Activated naive CD4-positive, alpha-beta T cell treated with anti-CD3 and anti-CD28 coated beads, Interleukin-2, amount 10 ng/mL, durations not matched to agents 7 days and 5 days (primary cell): ENCODE measurements around the gene RNF8.

Source experiments
- CTCF ChIA-PET: fragments of 350-600 bp; sonication (Branson Sonifier 250); formaldehyde crosslinking; loops from one replicate; lab custom pipeline; 2021; ENCODE audit warnings: antibody characterized with exemption; lab: Charles Lee
- DNase-seq: peaks from one replicate; pipeline ENCODE4 v3.0.0-alpha.2; 2020
- H3K27ac Mint-ChIP-seq: one replicate; pipeline ENCODE4 v1.8.0; 2021; ENCODE audit warnings: mild to moderate bottlenecking, moderate library complexity, mixed read lengths
- H3K27me3 Mint-ChIP-seq: one replicate; pipeline ENCODE4 v1.8.0; 2021; ENCODE audit warnings: mild to moderate bottlenecking, mixed read lengths
- H3K36me3 Mint-ChIP-seq: one replicate; pipeline ENCODE4 v1.8.0; 2021; ENCODE audit warnings: mixed read lengths
- H3K4me1 Mint-ChIP-seq: one replicate; pipeline ENCODE4 v1.8.0; 2021; ENCODE audit warnings: mixed read lengths
- H3K4me3 Mint-ChIP-seq: one replicate; pipeline ENCODE4 v1.8.0; 2021; ENCODE audit warnings: mild to moderate bottlenecking, moderate library complexity, mixed read lengths
- H3K9me3 Mint-ChIP-seq: one replicate; pipeline ENCODE4 v1.8.0; 2021; ENCODE audit warnings: mixed read lengths

The RNF8 gene

GRCh38 chr6:37406726-37407341, 53.1 kb downstream of the RNF8 start:
- no peaks in the 10 kb centered on the region for H3K4me1 Mint-ChIP-seq
- no peaks in the 10 kb centered on the region for H3K36me3 Mint-ChIP-seq
- H3K27me3 Mint-ChIP-seq, result peaks cover 11% of the 10 kb centered on the region
- CTCF ChIA-PET, result no interaction called here
- no peak overlapping the region for H3K4me3 Mint-ChIP-seq
- no peak for DNase-seq
- H3K27ac Mint-ChIP-seq, result no peak overlapping the region
- H3K9me3 Mint-ChIP-seq, result no peaks in the 10 kb centered on the region

GRCh38 chr6:37407948-37408347, 54.2 kb downstream of the RNF8 start:
- H3K4me1 Mint-ChIP-seq, result no peaks in the 10 kb centered on the region
- CTCF ChIA-PET, result no interaction called here
- DNase-seq, result no peak
- peaks cover 11% of the 10 kb centered on the region for H3K27me3 Mint-ChIP-seq
- no peaks in the 10 kb centered on the region for H3K36me3 Mint-ChIP-seq
- no peak overlapping the region for H3K4me3 Mint-ChIP-seq
- H3K27ac Mint-ChIP-seq, result no peak overlapping the region
- no peaks in the 10 kb centered on the region for H3K9me3 Mint-ChIP-seq

DNA sequence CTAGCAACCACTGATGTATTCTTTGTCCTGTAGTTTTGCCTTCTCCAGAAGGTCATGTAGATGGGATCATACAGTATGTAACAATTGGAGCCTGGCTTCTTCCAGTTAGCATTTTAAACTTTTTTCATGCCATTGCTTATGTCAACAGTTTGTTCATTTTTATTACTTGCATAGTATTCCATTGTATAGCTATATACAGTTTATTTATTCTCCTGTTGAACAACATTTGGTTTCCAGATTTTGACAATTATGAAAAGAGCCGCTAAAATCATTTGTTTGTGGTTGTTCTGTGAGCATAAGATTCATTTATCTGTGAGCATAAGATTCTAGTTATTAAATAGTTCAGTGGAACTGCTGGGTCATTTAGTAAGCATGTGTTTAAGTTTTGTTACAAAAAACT, 55.7 kb downstream of the RNF8 start:
- H3K36me3 Mint-ChIP-seq, result no peaks in the 10 kb centered on the region
- no peaks in the 10 kb centered on the region for H3K9me3 Mint-ChIP-seq
- H3K27me3 Mint-ChIP-seq, result peaks cover 12% of the 10 kb centered on the region
- no peak for DNase-seq
- no peak overlapping the region for H3K27ac Mint-ChIP-seq
- no peak overlapping the region for H3K4me3 Mint-ChIP-seq
- CTCF ChIA-PET, result no interaction called here
- H3K4me1 Mint-ChIP-seq, result no peaks in the 10 kb centered on the region

- Mint-ChIP-seq H3K4me1 (no peaks in the 10 kb centered on the region), H3K36me3 (no peaks in the 10 kb centered on the region), H3K27me3 (peaks cover 19% of the 10 kb centered on the region), H3K9me3 (no peaks in the 10 kb centered on the region), H3K27ac (no peak overlapping the region), H3K4me3 (no peak overlapping the region)
- CTCF ChIA-PET, result interaction anchor here (0.9 kb wide), 1 partner anchor 34 kb away, joined by 3 read pairs; no protein-coding TSS in a partner anchor
- DNase-seq, result no peak
Measured at GRCh38 chr6:37417393-37417792, 63.6 kb downstream of the RNF8 start.

DNA sequence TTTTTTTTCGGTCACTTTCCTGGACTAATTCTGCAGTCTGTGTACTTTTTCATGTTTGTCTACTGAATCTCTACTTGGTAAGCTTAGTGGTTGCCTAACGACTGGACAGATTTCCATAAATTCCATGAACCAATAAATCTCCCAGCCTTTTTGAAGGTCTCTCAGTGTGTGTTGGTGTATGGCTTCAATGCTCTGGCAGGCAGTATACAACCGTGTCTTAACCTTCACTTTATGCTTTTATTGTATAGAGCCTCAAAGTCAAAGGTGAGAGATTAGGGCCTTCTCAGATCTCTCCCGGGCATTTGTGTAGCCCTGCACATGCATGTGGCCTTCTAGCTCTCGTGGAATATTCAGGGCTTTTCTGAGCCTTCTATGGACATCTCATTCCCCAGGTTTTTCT, 64.9 kb downstream of the RNF8 start:
- H3K36me3 Mint-ChIP-seq, result no peaks in the 10 kb centered on the region
- no peak overlapping the region for H3K27ac Mint-ChIP-seq
- no peak for DNase-seq
- CTCF ChIA-PET, result no interaction called here
- no peaks in the 10 kb centered on the region for H3K9me3 Mint-ChIP-seq
- H3K4me1 Mint-ChIP-seq, result no peaks in the 10 kb centered on the region
- no peak overlapping the region for H3K4me3 Mint-ChIP-seq
- peaks cover 20% of the 10 kb centered on the region for H3K27me3 Mint-ChIP-seq

DNA sequence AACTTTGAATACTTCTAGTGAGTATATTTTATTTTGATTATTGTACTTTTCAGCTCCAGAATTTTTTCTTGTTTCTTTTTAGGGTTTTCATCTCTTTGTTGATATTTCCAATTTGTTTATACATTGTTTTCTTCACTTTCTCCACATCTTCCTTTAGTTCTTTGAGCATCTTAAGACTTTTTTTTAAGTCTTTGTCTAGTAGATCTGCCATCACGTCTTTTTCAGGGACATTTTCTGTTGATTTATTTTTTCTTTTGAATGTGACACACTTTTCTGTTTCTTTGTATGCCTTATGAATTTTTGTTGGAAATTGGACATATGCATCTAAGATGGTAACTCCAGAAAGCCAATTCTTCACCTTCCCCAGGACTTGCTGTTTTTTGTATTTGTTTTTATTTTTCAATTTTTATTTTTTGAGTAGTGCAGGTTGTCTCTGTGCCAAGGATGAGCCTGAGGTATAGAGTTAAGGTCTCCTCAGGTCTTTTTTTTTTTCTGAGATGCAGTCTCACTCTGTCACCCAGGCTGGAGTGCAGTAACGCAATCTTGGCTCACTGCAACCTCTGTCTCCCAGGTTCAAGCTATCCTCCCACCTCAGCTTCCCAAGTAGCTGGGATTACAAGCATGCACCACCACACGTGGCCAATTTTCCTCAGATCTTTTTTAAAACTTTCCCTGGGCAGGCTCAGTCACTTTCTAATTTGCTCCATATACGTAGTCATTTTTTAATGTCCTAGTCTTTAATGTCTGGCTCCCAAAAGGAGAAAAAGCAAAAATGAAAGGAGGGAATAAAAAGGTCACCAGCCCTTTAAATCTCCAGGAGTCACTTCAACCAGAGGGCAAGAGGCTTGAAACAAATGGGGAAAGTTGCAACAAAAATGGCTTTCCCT, 72.5 kb downstream of the RNF8 start:
- Mint-ChIP-seq H3K4me3 (no peak overlapping the region), H3K27ac (no peak overlapping the region), H3K36me3 (no peaks in the 10 kb centered on the region), H3K9me3 (peaks cover 2% of the 10 kb centered on the region), H3K4me1 (peaks cover 3% of the 10 kb centered on the region), H3K27me3 (peaks cover 37% of the 10 kb centered on the region)
- DNase-seq, result no peak
- CTCF ChIA-PET, result no interaction called here

- no peak for DNase-seq
- H3K9me3 Mint-ChIP-seq, result peaks cover 2% of the 10 kb centered on the region
- peaks cover 37% of the 10 kb centered on the region for H3K27me3 Mint-ChIP-seq
- H3K4me3 Mint-ChIP-seq, result no peak overlapping the region
- H3K4me1 Mint-ChIP-seq, result peaks cover 8% of the 10 kb centered on the region
- H3K36me3 Mint-ChIP-seq, result no peaks in the 10 kb centered on the region
- CTCF ChIA-PET, result no interaction called here
- no peak overlapping the region for H3K27ac Mint-ChIP-seq
Measured at GRCh38 chr6:37426945-37427510, 73.2 kb downstream of the RNF8 start.

- H3K9me3 Mint-ChIP-seq, result peaks cover 2% of the 10 kb centered on the region
- no peak for DNase-seq
- CTCF ChIA-PET, result no interaction called here
- H3K27ac Mint-ChIP-seq, result no peak overlapping the region
- no peak overlapping the region for H3K4me3 Mint-ChIP-seq
- H3K4me1 Mint-ChIP-seq, result peaks cover 20% of the 10 kb centered on the region
- H3K27me3 Mint-ChIP-seq, result peaks cover 31% of the 10 kb centered on the region
- no peaks in the 10 kb centered on the region for H3K36me3 Mint-ChIP-seq
Measured at GRCh38 chr6:37429352-37429750, 75.6 kb downstream of the RNF8 start.

GRCh38 chr6:37432590-37432915, 78.8 kb downstream of the RNF8 start:
- Mint-ChIP-seq H3K27me3 (peaks cover 15% of the 10 kb centered on the region), H3K27ac (peak overlapping the region; percentile 99), H3K4me1 (peaks cover 47% of the 10 kb centered on the region), H3K9me3 (peaks cover 2% of the 10 kb centered on the region), H3K36me3 (peaks cover 18% of the 10 kb centered on the region), H3K4me3 (peak overlapping the region; percentile 94)
- CTCF ChIA-PET, result interaction anchor here (1.4 kb wide), 1 partner anchor 117 kb away, joined by 4 read pairs; no protein-coding TSS in a partner anchor
- DNase-seq, result no peak

DNA sequence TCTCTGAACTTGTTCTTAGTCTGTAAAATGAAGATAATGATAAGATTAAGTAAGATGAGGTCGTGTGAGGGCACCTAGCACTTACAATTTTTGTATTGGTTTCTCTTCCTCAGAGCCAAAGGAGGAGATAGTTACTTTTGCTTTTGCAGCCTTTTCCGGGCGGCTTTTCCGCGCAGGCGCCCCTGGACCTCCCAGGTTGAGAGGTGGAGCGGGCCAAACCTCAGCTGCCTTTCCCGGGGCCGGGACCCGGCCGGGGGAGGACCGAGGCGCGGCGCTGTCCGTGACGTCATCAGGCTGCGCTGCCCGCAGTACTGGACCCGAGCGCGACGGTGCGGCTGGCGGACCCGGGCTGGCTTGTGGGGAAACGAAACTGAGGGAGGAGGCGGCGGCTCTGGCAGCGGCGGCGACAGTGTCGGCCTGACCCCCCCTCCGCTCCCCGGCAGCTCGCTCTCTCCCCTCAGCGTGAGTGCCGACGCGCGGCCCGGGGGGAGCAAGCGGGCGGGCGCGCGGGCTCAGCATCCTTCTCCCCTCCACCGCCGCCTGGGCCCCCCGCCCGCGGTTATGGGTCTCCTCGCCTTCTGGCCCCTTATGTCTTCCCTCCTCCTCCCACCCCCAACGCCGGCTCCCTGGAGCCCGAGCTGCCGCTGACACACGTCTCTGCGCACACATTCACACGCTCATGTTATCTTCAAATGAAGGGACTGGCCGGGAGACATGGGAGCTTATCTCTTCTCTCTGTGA, 79.3 kb downstream of the RNF8 start, which contains the start of gene CMTR1:
CMTR1 (plus strand) TSS at position 306 of the 741 bp plus-strand sequence. CDS start 2,409 bp downstream, outside the sequence.
- H3K27me3 Mint-ChIP-seq, result peaks cover 10% of the 10 kb centered on the region
- peak within 1 kb of the TSS; percentile 94 for H3K4me3 Mint-ChIP-seq
- CTCF ChIA-PET, result interaction anchor here (0.9 to 2.1 kb wide), 6 partner anchors 52 to 415 kb away, joined by 3 to 4 read pairs (median 4); no protein-coding TSS in a partner anchor
- H3K9me3 Mint-ChIP-seq, result peaks cover 2% of the 10 kb centered on the region
- peak; percentile 98 for DNase-seq
- peaks cover 23% of the 10 kb centered on the region for H3K36me3 Mint-ChIP-seq
- H3K4me1 Mint-ChIP-seq, result peaks cover 52% of the 10 kb centered on the region
- H3K27ac Mint-ChIP-seq, result peak within 1 kb of the TSS; percentile 99

GRCh38 chr6:37433657-37434271, 80.0 kb downstream of the RNF8 start:
- peaks cover 4% of the 10 kb centered on the region for H3K27me3 Mint-ChIP-seq
- peak overlapping the region; percentile 94 for H3K4me3 Mint-ChIP-seq
- H3K36me3 Mint-ChIP-seq, result peaks cover 29% of the 10 kb centered on the region
- peaks cover 2% of the 10 kb centered on the region for H3K9me3 Mint-ChIP-seq
- CTCF ChIA-PET, result interaction anchor here (0.7 to 2.1 kb wide), 7 partner anchors 52 to 416 kb away, joined by 3 to 4 read pairs (median 3); no protein-coding TSS in a partner anchor
- peak; percentile 61 for DNase-seq
- peak overlapping the region; percentile 99 for H3K27ac Mint-ChIP-seq
- H3K4me1 Mint-ChIP-seq, result peaks cover 55% of the 10 kb centered on the region

DNA sequence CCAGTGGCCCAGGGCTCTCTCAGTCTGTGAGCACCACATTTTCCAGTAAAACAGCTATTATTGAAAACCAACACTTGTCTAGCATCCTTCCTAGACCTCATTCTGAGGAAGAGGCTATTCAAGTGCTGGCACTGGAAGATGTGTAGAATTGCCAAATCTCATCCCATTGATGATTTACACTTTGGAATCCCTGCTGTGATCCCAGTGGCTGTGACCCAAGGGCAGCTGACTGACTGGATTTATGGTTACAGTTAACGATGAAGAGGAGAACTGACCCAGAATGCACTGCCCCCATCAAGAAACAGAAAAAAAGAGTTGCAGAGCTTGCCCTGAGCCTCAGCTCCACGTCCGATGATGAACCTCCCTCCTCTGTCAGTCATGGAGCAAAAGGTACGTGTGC, 81.6 kb downstream of the RNF8 start:
- H3K4me1 Mint-ChIP-seq, result peaks cover 55% of the 10 kb centered on the region
- peak overlapping the region; percentile 45 for H3K27ac Mint-ChIP-seq
- H3K36me3 Mint-ChIP-seq, result peaks cover 38% of the 10 kb centered on the region
- no peaks in the 10 kb centered on the region for H3K27me3 Mint-ChIP-seq
- no peak overlapping the region for H3K4me3 Mint-ChIP-seq
- DNase-seq, result no peak
- H3K9me3 Mint-ChIP-seq, result no peaks in the 10 kb centered on the region
- CTCF ChIA-PET, result interaction anchor here (1.0 kb wide), 1 partner anchor 130 kb away, joined by 3 read pairs; no protein-coding TSS in a partner anchor

- H3K9me3 Mint-ChIP-seq, result no peaks in the 10 kb centered on the region
- peaks cover 43% of the 10 kb centered on the region for H3K36me3 Mint-ChIP-seq
- H3K27me3 Mint-ChIP-seq, result no peaks in the 10 kb centered on the region
- CTCF ChIA-PET, result interaction anchor here (1.0 kb wide), 1 partner anchor 130 kb away, joined by 3 read pairs; no protein-coding TSS in a partner anchor
- H3K27ac Mint-ChIP-seq, result no peak overlapping the region
- no peak overlapping the region for H3K4me3 Mint-ChIP-seq
- H3K4me1 Mint-ChIP-seq, result peaks cover 55% of the 10 kb centered on the region
- DNase-seq, result no peak
Measured at GRCh38 chr6:37435816-37436215, 82.0 kb downstream of the RNF8 start.
